HG03060 (cell line): ENCODE data around the gene KIF18A.

Source experiments
- ATAC-seq: cut with Tn5 transposase; IDR thresholded peaks from one replicate; pipeline ENCODE4 v1.9.1; 2021; ENCODE audit warnings: low read depth, moderate number of reproducible peaks; ENCODE audit not compliant: unreplicated experiment

The KIF18A gene

DNA sequence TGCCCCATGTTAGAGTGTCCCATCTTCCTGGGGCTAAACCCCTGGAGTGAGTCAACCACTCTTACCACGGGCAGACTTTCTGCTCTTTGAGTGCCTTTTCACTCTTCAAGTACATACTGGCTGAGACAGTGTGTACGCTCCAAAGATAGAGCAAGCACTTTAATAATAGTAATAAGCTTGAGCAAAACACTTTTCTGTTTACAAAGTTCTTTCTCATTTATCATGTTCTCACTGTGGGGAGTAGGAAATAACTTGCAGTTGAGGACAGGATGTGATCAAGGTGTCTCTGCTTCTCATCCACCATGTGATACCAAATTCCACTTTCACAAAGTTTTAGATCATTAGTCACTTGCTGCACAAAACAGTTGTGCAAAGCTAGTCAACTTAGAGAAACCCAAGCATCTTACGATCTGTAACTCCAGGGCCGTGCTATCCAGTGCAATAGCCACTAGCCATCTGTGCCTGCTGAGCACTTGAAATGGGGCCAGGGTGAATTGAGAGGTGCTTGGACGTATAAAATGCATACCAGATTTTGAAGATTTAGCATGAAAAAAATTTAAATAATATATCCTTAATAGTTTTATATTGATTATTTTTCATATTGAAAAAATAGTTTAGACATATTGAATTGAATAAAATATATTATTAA is 135.3 kb downstream of the KIF18A start:
- ATAC-seq: no peak

DNA sequence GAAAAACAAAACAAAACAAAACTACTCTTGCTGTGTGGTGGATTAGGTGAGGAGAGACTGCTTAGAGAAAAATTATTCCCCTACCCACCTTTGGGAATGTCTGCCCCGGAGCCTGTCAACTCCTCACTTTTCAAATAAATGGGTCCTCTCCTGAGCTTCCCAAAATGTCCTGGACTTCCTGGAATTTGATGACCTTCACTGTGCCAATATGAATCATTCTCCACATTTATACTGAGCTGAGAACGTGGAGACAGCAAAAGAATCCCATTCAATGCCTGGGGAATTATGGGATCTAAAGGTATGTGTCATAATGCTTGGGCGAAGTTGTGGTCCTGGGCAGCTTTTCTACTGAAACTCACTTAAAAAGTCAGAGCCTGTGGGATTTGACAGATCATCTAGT is 136.8 kb downstream of the KIF18A start:
- no peak for ATAC-seq
